ENCODE data around the gene KCNG2.

- no peak for TF ChIP-seq CTCF (IDR thresholded peaks at IDR 0.05; ENCODE audit: low read length)
- no peak for TF ChIP-seq EZH2 (IDR thresholded peaks at IDR 0.05; ENCODE audit: borderline replicate concordance, low read length)
Measured at GRCh38 chr18:79899609-79900445, 102.1 kb downstream of the KCNG2 start.
